Type B pancreatic cell (in vitro differentiated cells): ENCODE data around the gene FOXF1. TPM values are rescaled to one million over a fixed set of nuclear protein-coding genes. Genes with fewer than 3 reads are reported as not detected.

Experiments used
- DNase-seq: peaks from one replicate; pipeline ENCODE4 v3.0.0; 2021; ENCODE audit warnings: mixed read lengths; ENCODE audit not compliant: unreplicated experiment; ENCODE audit errors: extremely low spot score
- H3K27ac Mint-ChIP-seq: 2 replicates; pipeline ENCODE4 v1.8.0; 2021; ENCODE audit warnings: mild to moderate bottlenecking, mixed read lengths
- H3K27me3 Mint-ChIP-seq: 2 replicates; pipeline ENCODE4 v1.8.0; 2021; ENCODE audit warnings: mixed read lengths
- H3K36me3 Mint-ChIP-seq: 2 replicates; pipeline ENCODE4 v1.8.0; 2021; ENCODE audit warnings: mixed read lengths
- H3K4me1 Mint-ChIP-seq: one replicate; pipeline ENCODE4 v1.8.0; 2021; ENCODE audit warnings: mixed read lengths; ENCODE audit not compliant: unreplicated experiment
- H3K4me3 Mint-ChIP-seq: 2 replicates; pipeline ENCODE4 v1.8.0; 2021; ENCODE audit warnings: mild to moderate bottlenecking, mixed read lengths
- H3K9me3 Mint-ChIP-seq: 2 replicates; pipeline ENCODE4 v1.8.0; 2021; ENCODE audit warnings: mixed read lengths
- total RNA-seq: library from RNA; stranded (reverse); gene quantifications from 2 replicates; pipeline ENCODE4 v1.2.1, GENCODE V29; 2021; ENCODE audit warnings: low replicate concordance
- TF ChIP-seq, protein P1 (sequence below): fragments of 200-600 bp; sonication (generic); conservative IDR thresholded peaks from 2 replicates; pipeline ENCODE4 v1.5.0; 2021; ENCODE audit warnings: antibody characterized with exemption, mild to moderate bottlenecking

FOXF1 gene
- total RNA-seq, 1 donor from 2014 or later: 3.4 TPM

DNA sequence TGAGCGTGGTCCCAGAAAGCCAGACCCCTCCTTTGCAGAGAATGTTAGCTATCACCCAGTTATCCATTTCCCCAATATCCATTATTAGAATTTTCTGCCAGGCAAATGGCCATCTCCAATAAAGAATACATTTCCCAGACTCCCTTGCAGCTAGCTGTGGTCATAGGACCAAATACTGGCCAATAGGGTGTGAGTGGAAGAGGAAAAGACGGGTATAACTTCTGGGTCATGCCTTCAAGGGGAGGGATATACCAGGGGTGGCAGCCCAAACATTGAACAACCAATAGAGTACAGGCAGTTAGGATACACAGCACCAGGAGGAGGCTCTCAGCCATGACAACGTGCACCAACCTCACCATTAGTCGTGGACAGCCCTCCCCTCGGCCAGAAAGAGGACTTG is 26.1 kb upstream of the FOXF1 start:
- H3K27ac Mint-ChIP-seq: no peak overlapping the region
- no peak overlapping the region for H3K4me3 Mint-ChIP-seq
- H3K36me3 Mint-ChIP-seq: no peaks in the 10 kb centered on the region
- TF ChIP-seq, protein P1, sequence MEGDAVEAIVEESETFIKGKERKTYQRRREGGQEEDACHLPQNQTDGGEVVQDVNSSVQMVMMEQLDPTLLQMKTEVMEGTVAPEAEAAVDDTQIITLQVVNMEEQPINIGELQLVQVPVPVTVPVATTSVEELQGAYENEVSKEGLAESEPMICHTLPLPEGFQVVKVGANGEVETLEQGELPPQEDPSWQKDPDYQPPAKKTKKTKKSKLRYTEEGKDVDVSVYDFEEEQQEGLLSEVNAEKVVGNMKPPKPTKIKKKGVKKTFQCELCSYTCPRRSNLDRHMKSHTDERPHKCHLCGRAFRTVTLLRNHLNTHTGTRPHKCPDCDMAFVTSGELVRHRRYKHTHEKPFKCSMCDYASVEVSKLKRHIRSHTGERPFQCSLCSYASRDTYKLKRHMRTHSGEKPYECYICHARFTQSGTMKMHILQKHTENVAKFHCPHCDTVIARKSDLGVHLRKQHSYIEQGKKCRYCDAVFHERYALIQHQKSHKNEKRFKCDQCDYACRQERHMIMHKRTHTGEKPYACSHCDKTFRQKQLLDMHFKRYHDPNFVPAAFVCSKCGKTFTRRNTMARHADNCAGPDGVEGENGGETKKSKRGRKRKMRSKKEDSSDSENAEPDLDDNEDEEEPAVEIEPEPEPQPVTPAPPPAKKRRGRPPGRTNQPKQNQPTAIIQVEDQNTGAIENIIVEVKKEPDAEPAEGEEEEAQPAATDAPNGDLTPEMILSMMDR: no peak
- peaks cover 87% of the 10 kb centered on the region for H3K27me3 Mint-ChIP-seq
- no peak for DNase-seq
- H3K9me3 Mint-ChIP-seq: no peaks in the 10 kb centered on the region
- peaks cover 5% of the 10 kb centered on the region for H3K4me1 Mint-ChIP-seq

DNA sequence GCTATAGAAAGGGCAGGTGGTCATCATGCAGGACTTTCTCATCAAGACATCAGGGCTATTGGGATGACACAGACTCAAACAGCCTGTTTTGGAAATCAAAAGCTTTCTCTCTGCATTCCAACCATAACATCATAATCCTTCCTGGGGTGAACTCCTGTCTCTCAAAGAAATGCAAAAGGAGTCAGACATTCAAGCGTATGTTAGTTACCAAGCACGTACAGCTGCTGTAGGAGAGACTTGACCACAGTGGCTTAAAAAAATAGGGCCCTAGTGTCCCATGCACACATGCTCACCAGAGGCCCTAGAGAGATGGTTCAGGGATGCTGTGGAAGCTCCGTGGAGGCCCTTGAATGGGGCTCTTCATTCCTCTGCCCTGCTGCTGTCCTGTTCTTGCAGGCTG is 24.6 kb upstream of the FOXF1 start:
- no peak overlapping the region for H3K4me3 Mint-ChIP-seq
- TF ChIP-seq, protein P1: no peak
- peaks cover 90% of the 10 kb centered on the region for H3K27me3 Mint-ChIP-seq

DNA sequence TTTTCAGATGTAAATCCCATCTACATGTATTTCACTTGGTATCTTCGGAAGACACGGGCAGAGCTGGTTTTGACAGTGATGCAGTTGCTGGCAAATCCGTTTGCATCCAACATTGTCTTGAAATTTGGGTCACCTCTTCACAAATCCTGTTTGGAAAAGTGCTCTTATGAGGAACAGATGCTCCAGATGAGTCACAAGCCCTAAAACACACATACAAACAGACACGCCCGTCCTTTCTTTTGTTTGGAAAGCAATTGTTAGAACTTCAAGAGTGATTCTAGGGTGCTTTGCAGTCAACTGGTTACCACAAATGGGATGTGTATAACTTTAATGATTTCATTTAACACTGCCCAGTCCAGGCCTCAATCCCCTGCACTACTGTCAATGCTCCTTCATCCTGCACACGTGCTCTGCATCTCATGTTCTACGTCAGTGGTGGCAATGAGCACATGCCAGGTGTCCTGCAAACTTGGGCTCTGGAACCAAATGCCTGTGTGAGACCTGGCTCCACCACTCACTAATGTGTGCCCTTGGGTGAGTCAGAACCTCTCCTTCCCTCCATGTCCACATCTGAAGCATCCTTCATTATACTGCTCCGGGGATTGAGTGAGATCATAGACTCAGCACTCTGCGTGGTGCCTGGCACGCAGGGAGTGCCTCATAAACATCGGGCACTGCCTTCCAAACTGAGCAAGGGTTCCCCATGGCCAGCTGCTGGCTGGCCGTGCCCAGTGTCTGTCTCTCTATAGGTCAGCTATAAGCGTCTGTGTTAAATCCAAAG is 19.3 kb upstream of the FOXF1 start:
- Mint-ChIP-seq H3K27ac (no peak overlapping the region), H3K36me3 (no peaks in the 10 kb centered on the region), H3K27me3 (peaks cover 100% of the 10 kb centered on the region), H3K9me3 (no peaks in the 10 kb centered on the region), H3K4me3 (no peak overlapping the region), H3K4me1 (peaks cover 9% of the 10 kb centered on the region)
- DNase-seq: no peak
- TF ChIP-seq, protein P1: no peak

More for the DNA sequence above, 24.6 kb upstream of the FOXF1 start:
- no peak for DNase-seq
- no peaks in the 10 kb centered on the region for H3K36me3 Mint-ChIP-seq
- no peaks in the 10 kb centered on the region for H3K4me1 Mint-ChIP-seq
- no peak overlapping the region for H3K27ac Mint-ChIP-seq
- H3K9me3 Mint-ChIP-seq: no peaks in the 10 kb centered on the region

DNA sequence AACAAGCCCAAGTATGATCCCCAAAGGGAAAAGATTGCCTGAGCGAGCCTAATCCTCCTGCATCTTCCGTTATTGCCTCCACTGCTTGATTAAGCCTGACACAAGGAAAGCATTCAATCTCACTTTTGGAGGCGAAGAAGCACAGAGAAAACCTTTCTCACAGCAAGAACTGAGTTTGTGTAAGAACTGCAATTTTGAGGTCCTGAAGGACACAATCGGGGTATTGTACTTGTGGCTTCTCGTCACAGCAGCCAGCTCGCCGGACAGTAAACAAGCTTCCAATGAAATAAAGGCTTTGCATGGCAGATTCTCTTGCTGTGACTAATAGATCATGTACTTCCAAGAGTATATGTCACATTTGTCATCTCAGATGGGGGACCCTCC is 18.7 kb upstream of the FOXF1 start:
- no peaks in the 10 kb centered on the region for H3K9me3 Mint-ChIP-seq
- no peak overlapping the region for H3K27ac Mint-ChIP-seq
- no peak for DNase-seq
- H3K4me1 Mint-ChIP-seq: peaks cover 9% of the 10 kb centered on the region
- H3K4me3 Mint-ChIP-seq: no peak overlapping the region
- TF ChIP-seq, protein P1: no peak
- H3K27me3 Mint-ChIP-seq: peaks cover 100% of the 10 kb centered on the region
- H3K36me3 Mint-ChIP-seq: no peaks in the 10 kb centered on the region

DNA sequence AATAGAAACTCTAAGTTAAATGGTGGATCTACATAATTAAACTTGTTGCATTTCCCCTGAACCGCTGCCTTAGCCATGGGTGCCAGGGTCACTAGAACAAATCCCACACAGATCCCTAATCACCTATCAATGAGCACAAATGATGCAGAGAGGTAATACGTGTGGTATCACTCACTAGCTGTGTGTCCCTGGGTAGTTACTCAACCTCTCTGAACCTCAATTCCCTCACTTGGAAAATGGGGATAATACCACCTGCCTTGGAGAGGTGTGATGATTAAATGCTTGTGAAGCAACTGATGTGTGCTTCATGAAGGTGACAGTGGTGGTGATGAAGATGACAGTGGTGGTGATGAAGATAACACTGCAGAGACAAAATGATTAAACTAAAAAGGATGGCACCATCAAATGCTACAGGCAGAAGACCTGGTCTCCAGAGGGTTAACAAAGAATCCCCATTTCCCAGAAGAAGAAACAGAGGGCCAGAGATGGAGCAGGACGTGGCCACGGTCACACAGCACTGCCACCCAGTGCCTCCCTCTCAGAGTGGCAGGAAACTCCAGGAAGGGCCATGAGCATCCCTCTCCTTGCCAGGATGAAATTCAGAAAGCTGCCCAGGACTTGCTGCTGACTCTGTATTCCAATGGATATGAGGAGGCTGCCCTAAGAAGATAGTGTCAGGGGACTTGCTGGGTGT is 17.9 kb upstream of the FOXF1 start:
- TF ChIP-seq, protein P1: no peak
- no peak overlapping the region for H3K4me3 Mint-ChIP-seq
- no peak overlapping the region for H3K27ac Mint-ChIP-seq
- H3K36me3 Mint-ChIP-seq: no peaks in the 10 kb centered on the region
- peaks cover 98% of the 10 kb centered on the region for H3K27me3 Mint-ChIP-seq
- H3K4me1 Mint-ChIP-seq: peaks cover 9% of the 10 kb centered on the region
- no peaks in the 10 kb centered on the region for H3K9me3 Mint-ChIP-seq
- no peak for DNase-seq
